Esophagus muscularis mucosa (tissue), 4 donors: ENCODE measurements around the gene GALM. TPM values are rescaled to one million over a fixed set of nuclear protein-coding genes. Genes with fewer than 3 reads are reported as not detected.

Experiments used
- DNase-seq: peaks from one replicate; pipeline ENCODE4 v3.0.0-alpha.2; 2017; ENCODE audit errors: extremely low spot score
- H3K27ac ChIP-seq, 4 donors: fragments of 200-600 bp; sonication (generic); replicated peaks in 1 of 4; 1 replicate in 3 of 4; 2 replicates in 1 of 4; pipeline ENCODE4 v1.5.1; 2016 to 2019; ENCODE audit warnings: mild to moderate bottlenecking in 1 of 4
- H3K27me3 ChIP-seq, 4 donors: fragments of 200-600 bp; sonication (generic); one replicate each; pipeline versions ENCODE4 v1.5.1 to v1.6.0; 2016 to 2019
- H3K36me3 ChIP-seq, 4 donors: fragments of 200-600 bp; sonication (generic); one replicate each; pipeline ENCODE4 v1.5.1; 2016 to 2019
- H3K4me1 ChIP-seq, 4 donors: fragments of 200-600 bp; sonication (generic); one replicate each; pipeline ENCODE4 v1.5.1; 2016 to 2019
- H3K4me3 ChIP-seq, 4 donors: fragments of 200-600 bp; sonication (generic); 1 replicate in 2 of 4; 2 replicates in 2 of 4; pipeline ENCODE4 v1.5.1; 2016 to 2019; ENCODE audit warnings: mild to moderate bottlenecking in 4 of 4, moderate library complexity in 1 of 4
- H3K9me3 ChIP-seq, 4 donors: fragments of 200-600 bp; sonication (generic); 1 replicate in 3 of 4; 2 replicates in 1 of 4; pipeline ENCODE4 v1.5.1; 2016 to 2019
- CTCF ChIP-seq, 3 experiments: fragments of 200-600 bp in 2 of 3; fragments of 450-650 bp in 1 of 3; sonication (generic) in 2 of 3; IDR thresholded peaks; one replicate each; pipeline ENCODE4 v1.5.1; 2017 to 2019; ENCODE audit warnings: antibody characterized with exemption in 3 of 3, mild to moderate bottlenecking in 2 of 3, moderate library complexity in 1 of 3
- EP300 ChIP-seq: sonication (generic); formaldehyde crosslinking; IDR thresholded peaks from one replicate; pipeline ENCODE4 v1.6.1; 2017; ENCODE audit warnings: antibody characterized with exemption
- POLR2A ChIP-seq: fragments of 450-650 bp; IDR thresholded peaks from one replicate; pipeline ENCODE4 v1.6.1; 2017; ENCODE audit warnings: antibody characterized with exemption, moderate library complexity, mild to moderate bottlenecking, low read depth
- POLR2AphosphoS5 ChIP-seq, 2 donors: sonication (generic); formaldehyde crosslinking; IDR thresholded peaks; one replicate each; pipeline ENCODE4 v1.6.1; 2017; ENCODE audit warnings: antibody characterized with exemption in 2 of 2
- WGBS: methylation state at CpG from one replicate; pipeline ENCODE4 v1.1.5; 2018; 5-methylcytosine and 5-hydroxymethylcytosine counted together
- intact Hi-C: fragments of 100-400 bp; cut with DNase I; formaldehyde crosslinking; loops from one replicate; pipeline ENCODE4 v1.15.1; 2023
- total RNA-seq, 4 donors: library from RNA; depleted of rRNA; stranded (reverse); fragments of >200 nt; gene quantifications; one replicate each; pipeline versions ENCODE4 v1.1.0 to v1.2.1, GENCODE V29; 2016

Gene GALM
- total RNA-seq, 4 donors from 2014 or later: 8.3 to 14.6 (median 11.6) TPM

- TF ChIP-seq CTCF (IDR thresholded peaks at IDR 0.05) (no peak), POLR2AphosphoS5 (IDR thresholded peaks at IDR 0.05) (no peak), POLR2A (no peak), EP300 (no peak)
- no peak overlapping the region for H3K27ac ChIP-seq
- H3K27me3 ChIP-seq: no peaks in the 10 kb centered on the region
- H3K4me3 ChIP-seq: no peak overlapping the region
- no peaks in the 10 kb centered on the region for H3K36me3 ChIP-seq
- DNase-seq: no peak
- peaks cover 11 to 17% (median 14%) of the 10 kb centered on the region in 4 donors for H3K4me1 ChIP-seq
- intact Hi-C loops: no loop called here
- H3K9me3 ChIP-seq: no peaks in the 10 kb centered on the region
Observed at GRCh38 chr2:38621018-38621417, 44.9 kb upstream of the GALM start.

- DNase-seq: no peak
- 85% methylated on average over 3 of the region's 3 CpGs for WGBS
- TF ChIP-seq CTCF (IDR thresholded peaks at IDR 0.05) (no peak), EP300 (no peak), POLR2AphosphoS5 (IDR thresholded peaks at IDR 0.05) (no peak), POLR2A (no peak)
Observed at GRCh38 chr2:38622210-38622609, 43.7 kb upstream of the GALM start.

GRCh38 chr2:38626326-38627035 is 39.4 kb upstream of the GALM start:
- no peak for TF ChIP-seq POLR2AphosphoS5 (IDR thresholded peaks at IDR 0.05)
- no peak for TF ChIP-seq CTCF (IDR thresholded peaks at IDR 0.05)
- no peak for TF ChIP-seq POLR2A
- no peak for TF ChIP-seq EP300
- 79% methylated on average over 7 of the region's 7 CpGs for WGBS
- intact Hi-C loops: no loop called here

More at GRCh38 chr2:38622210-38622609, 43.7 kb upstream of the GALM start:
- Histone ChIP-seq H3K4me1 (peaks cover 11 to 17% (median 14%) of the 10 kb centered on the region in 4 donors), H3K27ac (no peak overlapping the region), H3K4me3 (no peak overlapping the region), H3K27me3 (no peaks in the 10 kb centered on the region), H3K36me3 (no peaks in the 10 kb centered on the region), H3K9me3 (no peaks in the 10 kb centered on the region)
- intact Hi-C loops: no loop called here

GRCh38 chr2:38627391-38627790 is 38.5 kb upstream of the GALM start:
- WGBS: 86% methylated on average over 4 of the region's 4 CpGs
- H3K4me3 ChIP-seq: no peak overlapping the region
- no peak for DNase-seq

More at GRCh38 chr2:38626326-38627035, 39.4 kb upstream of the GALM start:
- no peaks in the 10 kb centered on the region for H3K36me3 ChIP-seq
- H3K4me3 ChIP-seq: no peak overlapping the region
- DNase-seq: no peak
- no peaks in the 10 kb centered on the region for H3K27me3 ChIP-seq
- H3K4me1 ChIP-seq: no peaks in the 10 kb centered on the region
- no peak overlapping the region for H3K27ac ChIP-seq
- peaks cover 0 to 6% (median 2%) of the 10 kb centered on the region in 4 donors for H3K9me3 ChIP-seq

More at GRCh38 chr2:38627391-38627790, 38.5 kb upstream of the GALM start:
- no peaks in the 10 kb centered on the region for H3K36me3 ChIP-seq
- no peaks in the 10 kb centered on the region for H3K4me1 ChIP-seq
- no peak for TF ChIP-seq POLR2AphosphoS5 (IDR thresholded peaks at IDR 0.05)
- TF ChIP-seq CTCF (IDR thresholded peaks at IDR 0.05): no peak
- no peak for TF ChIP-seq EP300
- TF ChIP-seq POLR2A: no peak
- intact Hi-C loops: no loop called here
- H3K9me3 ChIP-seq: peaks cover 0 to 6% (median 2%) of the 10 kb centered on the region in 4 donors
- no peaks in the 10 kb centered on the region for H3K27me3 ChIP-seq
- no peak overlapping the region for H3K27ac ChIP-seq
